ENCODE measurements around the gene SATB1.

Gene SATB1

DNA sequence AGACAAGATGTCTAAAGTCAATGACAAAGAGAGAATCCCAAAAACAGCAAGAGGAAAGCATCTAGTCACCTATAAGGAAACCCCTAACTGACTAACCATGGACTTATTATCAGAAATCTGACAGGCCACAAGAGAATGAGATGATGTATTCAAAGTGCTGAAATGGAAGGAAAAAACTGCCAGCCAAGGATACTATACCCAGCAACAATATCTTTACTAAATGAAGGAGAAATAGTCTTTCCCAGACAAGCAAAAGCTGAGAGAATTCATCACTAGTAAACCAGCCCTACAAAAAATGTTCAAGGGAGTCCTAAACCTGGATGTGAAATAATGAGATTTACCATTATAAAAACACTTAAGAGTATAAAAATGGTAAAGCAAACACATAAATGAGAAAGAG is 128.0 kb downstream of the SATB1 start:
- no peak overlapping the region for H3K4me3 ChIP-seq (replicated peaks; ENCODE audit: insufficient read depth, low read length)
- H3K27ac ChIP-seq (replicated peaks) = no peak overlapping the region
- DNase-seq (ENCODE audit: low read depth in 1 of 2, low spot score in 1 of 2) = no peak
- TF ChIP-seq POLR2AphosphoS5 (IDR thresholded peaks at IDR 0.05; ENCODE audit: low read depth) = no peak
- TF ChIP-seq, protein P1, sequence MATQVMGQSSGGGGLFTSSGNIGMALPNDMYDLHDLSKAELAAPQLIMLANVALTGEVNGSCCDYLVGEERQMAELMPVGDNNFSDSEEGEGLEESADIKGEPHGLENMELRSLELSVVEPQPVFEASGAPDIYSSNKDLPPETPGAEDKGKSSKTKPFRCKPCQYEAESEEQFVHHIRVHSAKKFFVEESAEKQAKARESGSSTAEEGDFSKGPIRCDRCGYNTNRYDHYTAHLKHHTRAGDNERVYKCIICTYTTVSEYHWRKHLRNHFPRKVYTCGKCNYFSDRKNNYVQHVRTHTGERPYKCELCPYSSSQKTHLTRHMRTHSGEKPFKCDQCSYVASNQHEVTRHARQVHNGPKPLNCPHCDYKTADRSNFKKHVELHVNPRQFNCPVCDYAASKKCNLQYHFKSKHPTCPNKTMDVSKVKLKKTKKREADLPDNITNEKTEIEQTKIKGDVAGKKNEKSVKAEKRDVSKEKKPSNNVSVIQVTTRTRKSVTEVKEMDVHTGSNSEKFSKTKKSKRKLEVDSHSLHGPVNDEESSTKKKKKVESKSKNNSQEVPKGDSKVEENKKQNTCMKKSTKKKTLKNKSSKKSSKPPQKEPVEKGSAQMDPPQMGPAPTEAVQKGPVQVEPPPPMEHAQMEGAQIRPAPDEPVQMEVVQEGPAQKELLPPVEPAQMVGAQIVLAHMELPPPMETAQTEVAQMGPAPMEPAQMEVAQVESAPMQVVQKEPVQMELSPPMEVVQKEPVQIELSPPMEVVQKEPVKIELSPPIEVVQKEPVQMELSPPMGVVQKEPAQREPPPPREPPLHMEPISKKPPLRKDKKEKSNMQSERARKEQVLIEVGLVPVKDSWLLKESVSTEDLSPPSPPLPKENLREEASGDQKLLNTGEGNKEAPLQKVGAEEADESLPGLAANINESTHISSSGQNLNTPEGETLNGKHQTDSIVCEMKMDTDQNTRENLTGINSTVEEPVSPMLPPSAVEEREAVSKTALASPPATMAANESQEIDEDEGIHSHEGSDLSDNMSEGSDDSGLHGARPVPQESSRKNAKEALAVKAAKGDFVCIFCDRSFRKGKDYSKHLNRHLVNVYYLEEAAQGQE (IDR thresholded peaks at IDR 0.05; ENCODE audit: insufficient replicate concordance, low read depth) = no peak
- no peak for TF ChIP-seq SPI1 (IDR thresholded peaks at IDR 0.05; ENCODE audit: borderline replicate concordance, low read depth)
- TF ChIP-seq GABPA (IDR thresholded peaks at IDR 0.05; ENCODE audit: low read depth) = no peak
- TF ChIP-seq, protein P2, sequence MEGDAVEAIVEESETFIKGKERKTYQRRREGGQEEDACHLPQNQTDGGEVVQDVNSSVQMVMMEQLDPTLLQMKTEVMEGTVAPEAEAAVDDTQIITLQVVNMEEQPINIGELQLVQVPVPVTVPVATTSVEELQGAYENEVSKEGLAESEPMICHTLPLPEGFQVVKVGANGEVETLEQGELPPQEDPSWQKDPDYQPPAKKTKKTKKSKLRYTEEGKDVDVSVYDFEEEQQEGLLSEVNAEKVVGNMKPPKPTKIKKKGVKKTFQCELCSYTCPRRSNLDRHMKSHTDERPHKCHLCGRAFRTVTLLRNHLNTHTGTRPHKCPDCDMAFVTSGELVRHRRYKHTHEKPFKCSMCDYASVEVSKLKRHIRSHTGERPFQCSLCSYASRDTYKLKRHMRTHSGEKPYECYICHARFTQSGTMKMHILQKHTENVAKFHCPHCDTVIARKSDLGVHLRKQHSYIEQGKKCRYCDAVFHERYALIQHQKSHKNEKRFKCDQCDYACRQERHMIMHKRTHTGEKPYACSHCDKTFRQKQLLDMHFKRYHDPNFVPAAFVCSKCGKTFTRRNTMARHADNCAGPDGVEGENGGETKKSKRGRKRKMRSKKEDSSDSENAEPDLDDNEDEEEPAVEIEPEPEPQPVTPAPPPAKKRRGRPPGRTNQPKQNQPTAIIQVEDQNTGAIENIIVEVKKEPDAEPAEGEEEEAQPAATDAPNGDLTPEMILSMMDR (IDR thresholded peaks at IDR 0.05; ENCODE audit: insufficient read depth, low read length) = no peak
- no peaks in the 10 kb centered on the region for H3K27me3 ChIP-seq (ENCODE audit: insufficient read depth, poor library complexity, severe bottlenecking)

Data from HL-60 (cell line).